HG03064 (cell line): ENCODE data around the gene MTCL1.

Experiments used
- ATAC-seq: cut with Tn5 transposase; IDR thresholded peaks from one replicate; pipeline ENCODE4 v1.9.1; 2021; ENCODE audit warnings: low read depth; ENCODE audit not compliant: unreplicated experiment

MTCL1 gene

DNA sequence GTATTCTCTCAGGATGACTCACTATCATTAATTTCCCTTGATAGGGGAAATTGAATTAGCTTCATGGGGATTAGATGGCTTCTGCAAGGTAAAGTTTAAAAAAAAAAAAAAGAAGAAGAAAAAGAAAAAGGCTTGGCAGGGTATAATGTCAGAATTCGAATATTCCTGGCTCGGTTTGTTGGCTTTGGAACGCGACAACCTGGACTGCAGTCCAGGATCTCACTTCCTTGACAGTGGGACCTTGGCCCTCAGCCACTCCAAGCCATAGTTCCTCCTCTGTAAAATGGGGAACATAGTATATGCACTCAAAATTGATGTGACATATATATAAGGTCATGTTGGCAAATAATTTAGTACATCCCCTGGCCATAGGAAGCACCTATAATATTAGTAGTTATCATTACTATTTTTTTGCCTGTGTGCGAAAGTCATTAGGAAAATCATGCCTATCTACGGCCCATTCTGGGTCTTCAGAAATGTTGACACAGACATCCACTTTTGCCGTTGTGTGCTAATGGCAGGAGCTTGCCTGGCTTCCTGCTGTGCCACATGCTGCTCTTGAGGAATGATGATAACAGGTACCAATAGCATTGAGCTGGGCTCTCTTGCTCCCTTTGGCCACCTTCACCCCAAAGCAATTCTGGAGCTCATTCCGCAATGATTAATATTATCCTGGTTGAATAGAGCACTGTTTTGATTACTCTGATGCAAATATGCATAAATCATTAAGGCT is 97.9 kb downstream of the MTCL1 start:
- ATAC-seq = no peak

DNA sequence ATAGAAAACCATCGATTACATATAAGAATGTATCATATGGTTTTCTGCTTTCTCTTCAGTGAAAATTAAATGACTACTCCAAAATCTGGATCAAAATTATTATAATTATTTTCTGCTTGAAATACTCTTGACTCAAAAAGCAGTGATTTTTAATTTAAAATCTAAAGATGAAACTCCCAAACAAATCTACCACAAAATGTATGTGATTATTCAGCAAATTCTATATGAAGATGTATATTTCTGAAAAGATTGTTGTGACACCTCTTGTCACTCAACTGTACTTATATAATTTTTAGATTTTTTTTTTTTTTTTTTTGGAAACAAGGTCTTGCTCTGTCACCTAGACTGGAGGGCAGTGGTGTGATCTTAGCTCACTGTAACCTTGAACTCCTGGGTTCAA is 98.6 kb downstream of the MTCL1 start:
- ATAC-seq = no peak

DNA sequence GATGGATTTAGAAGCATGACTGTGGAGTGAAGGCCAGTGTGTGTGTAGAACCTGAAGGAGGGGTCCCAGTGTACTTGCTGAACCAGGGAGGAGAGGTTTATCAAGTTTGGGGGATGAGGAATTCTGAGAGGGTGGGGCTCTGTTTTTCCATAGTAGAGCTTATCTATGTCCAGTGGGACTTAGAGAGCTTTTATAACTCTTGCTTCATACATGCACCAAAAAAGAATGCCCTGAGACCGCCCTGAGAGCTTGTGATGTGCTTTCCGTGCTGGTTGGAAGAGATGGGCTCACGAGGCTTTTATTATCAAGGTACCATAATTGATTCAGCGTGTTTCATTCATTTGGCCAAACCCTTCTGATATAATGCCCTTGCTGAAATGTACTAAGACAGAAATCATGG is 100.2 kb downstream of the MTCL1 start:
- ATAC-seq = no peak

DNA sequence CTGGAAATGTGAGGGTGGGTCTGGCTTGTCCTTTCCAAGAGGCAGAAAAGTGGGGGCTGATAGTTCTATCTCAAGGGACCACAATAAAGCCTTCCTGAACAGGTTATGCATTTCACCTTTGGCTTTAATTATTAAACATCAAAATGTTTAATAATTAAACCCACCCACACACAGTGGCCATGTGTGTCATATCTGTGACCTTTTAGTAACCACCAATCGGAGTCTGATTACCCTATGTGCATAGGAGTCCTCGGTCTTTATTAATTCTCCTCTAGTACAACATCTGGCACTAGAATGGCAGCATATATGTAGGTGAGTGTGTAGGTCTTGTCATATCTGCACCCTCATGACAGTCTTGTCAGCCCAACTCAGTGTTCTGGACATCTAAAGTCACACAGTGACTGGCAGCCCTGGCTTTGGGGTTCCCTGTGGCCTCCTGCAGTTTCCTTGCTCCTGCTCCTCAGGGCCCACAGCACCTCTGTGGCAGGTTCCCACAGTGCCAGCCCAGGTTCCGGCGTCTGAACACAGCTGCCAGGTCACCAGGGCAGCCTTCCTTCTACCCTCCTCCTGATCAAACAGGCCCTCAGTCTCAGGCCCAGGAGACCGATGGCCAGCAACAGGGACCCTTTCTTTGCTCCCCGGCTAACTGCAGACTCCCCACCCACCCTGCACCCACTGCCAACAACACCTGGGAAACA is 100.9 kb downstream of the MTCL1 start:
- ATAC-seq = no peak

DNA sequence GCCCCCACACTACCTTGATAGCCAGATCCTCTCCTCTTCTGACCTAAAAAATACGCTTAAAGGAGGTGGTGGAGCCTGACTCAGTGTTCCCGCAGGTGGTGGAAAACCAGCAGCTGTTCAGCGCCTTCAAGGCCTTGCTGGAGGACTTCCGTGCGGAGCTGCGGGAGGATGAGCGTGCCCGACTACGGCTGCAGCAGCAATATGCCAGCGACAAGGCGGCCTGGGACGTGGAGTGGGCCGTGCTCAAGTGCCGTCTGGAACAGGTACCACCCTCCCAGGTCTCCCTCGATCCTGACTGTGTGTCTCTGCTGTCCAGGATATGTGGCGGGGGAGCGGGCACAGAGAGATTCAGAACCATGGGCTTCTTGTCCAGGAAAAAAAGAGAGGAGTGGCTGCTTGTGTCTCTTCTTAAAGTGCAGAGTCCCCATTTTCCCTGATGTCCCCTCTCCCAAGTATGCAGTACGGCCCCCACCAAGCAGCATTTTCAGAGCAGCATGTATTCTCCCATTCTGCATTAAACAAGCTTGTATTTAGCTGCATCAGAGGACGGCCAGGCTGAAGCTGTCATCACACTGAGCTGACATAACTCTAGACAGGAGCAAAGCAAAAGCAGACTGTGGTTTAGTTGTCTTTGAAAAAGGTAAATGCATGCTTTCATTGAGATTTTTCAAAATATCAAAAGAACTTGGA is 101.6 kb downstream of the MTCL1 start:
- no peak for ATAC-seq

DNA sequence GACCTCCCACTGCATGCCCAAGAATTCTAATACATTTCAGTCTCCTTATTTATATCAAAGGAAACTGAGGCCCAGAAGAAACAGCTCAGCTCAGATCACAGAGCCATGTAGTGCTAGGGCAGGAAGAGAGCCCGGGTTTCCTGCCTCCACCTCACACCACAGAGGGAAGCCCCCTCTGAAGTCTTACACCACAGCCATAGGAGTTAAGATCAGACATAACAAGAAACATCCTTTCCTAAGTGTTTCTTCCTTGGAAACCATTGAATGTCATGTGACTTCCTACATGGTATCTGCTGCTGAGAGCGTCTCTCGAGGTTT is 102.1 kb downstream of the MTCL1 start:
- no peak for ATAC-seq

DNA sequence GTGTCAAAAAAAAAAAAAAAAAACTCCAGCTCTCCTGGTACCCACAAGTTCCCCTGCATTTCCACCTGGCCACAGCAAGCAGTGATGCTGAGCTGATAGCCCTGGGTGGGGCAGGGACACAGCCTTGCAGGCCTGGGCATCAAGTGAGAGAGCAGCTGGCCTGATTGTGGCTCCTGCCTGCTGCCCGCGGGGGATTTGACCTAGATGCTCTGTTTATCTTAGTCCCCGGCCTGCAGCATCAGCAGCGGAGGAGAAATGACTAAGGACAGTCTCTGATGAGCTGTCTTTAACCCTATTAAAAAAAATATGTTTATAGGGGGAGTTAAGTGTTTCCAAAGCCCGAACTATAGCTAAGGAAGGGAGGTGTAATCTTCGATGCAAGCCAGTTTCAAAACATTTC is 102.6 kb downstream of the MTCL1 start:
- ATAC-seq = no peak

DNA sequence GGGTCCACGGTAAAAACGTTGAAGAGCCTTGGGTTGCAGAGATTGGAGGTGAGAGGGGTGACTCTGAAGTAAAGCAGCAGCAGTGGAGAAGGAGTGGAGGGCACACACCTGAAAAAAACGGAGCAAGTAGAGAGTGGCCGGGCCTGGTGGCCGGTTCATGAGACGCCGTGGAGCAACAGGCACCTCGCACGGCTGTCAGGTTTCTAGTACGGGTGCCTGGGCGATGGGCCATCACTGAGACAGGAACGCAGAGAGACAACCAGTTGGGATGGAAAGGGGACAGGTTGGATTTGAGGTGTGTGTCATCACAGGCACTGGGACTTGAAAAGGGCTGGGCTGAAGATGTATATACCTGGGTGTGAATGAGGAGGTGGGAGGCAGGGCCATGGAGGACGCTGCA is 104.2 kb downstream of the MTCL1 start:
- no peak for ATAC-seq

DNA sequence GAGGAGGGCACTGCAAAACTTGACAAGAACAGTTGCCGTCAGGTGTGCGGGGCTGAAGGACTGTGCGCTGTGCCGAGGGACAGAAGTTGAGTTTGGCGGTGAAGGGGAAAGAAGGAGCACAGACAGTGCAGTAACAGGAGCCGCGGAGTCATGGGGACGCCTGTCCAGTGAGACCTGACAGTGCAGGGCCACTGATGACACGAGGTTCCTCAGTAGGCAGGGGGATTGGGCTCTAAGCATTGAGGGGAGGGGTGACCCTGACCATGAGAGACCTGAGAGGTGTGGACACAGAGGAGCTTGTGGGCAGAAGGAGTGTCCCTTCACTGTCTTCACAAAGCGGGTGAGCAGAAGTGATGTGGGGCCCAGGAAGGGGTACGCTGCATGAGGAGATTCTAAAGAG is 104.8 kb downstream of the MTCL1 start:
- no peak for ATAC-seq

DNA sequence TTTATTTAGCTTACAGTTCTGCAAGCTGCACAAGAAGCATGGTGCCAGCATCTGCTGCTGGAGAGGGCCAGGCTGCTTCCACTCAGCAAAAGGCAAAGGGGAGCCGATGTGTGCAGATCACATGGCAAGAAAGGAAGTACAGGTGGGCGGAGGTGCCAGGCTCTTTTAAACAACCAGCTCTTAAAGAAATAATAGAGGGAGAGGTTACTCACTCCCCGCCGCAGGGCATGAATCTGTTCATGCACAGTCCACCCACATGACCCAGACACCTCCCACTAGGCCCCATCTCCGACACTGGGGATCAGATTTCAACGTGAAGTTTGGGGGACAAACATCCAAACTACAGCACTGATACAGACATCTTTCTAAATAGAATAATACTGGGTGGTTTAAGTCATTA is 105.8 kb downstream of the MTCL1 start:
- ATAC-seq = no peak

DNA sequence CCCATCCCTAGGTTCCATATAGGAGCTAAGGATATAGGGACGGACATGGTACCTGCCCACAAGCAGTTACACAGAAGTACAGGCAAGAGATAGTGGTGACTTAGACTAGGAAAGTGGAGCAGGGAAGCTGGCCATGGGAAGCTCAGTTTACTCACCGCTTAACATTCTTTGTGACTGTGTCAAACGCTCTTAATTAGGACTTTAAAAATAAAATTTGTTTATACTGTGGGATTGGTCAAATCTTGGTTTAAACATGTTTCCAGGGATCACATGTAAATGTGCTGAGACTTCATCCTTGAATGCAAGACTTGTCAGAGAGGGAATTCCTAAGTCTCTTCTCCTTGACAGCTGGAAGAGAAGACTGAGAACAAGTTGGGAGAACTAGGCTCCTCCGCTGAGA is 107.3 kb downstream of the MTCL1 start:
- ATAC-seq = no peak

DNA sequence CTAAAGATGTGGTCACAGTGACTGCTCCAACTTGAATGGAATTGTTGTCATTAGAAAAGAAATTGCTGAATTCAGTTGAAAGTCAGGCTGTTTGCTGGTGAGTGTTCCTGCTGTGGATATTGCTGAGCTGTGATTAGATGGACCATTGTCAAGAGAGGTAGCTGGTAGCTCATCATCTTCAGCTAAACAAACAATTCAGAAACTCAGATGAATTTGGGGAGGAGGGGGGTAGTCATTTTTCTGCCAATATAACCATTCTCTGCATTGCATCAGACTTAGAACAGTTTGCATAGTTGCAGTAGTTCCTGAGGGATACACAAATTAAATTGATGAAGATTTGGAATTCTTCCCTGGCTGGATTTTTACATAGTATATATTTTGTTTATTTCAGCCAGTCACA is 108.3 kb downstream of the MTCL1 start:
- no peak for ATAC-seq

DNA sequence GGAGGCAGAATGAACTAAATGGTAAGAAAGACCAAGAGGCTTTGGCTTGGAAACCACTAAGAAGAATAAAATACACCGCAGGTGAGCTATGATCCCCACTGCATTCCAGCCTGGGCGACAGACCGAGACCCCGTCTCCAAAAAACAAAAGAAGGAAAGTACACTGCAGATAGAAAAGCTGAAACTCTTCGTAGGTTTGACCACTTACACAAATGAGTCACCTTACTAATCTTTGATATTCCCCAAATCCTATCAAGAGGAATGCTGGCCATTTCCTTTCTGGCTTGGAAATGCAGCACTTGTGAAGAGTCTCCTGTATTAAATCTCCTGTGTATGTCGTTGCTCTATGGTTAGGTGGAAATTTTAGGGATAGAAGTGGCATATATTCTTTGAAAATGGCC is 108.8 kb downstream of the MTCL1 start:
- ATAC-seq = no peak

DNA sequence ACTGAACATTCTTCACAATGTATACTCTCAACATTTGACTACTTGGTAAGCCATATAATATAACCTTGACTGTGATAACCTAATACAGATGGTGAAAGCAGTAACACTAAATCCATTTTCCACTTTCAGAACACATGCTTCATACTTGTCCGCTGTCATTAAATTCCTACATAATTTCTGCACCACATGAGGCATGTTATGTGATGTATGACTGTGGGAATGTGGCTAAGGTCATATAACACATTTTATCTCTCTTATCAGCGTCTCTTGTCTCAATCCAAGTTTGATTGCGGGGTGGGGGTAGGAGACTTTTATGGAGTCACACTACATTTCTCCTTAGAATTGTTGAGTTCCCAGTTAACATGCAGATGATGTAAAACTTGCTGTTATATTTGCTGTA is 110.9 kb downstream of the MTCL1 start:
- ATAC-seq = no peak

DNA sequence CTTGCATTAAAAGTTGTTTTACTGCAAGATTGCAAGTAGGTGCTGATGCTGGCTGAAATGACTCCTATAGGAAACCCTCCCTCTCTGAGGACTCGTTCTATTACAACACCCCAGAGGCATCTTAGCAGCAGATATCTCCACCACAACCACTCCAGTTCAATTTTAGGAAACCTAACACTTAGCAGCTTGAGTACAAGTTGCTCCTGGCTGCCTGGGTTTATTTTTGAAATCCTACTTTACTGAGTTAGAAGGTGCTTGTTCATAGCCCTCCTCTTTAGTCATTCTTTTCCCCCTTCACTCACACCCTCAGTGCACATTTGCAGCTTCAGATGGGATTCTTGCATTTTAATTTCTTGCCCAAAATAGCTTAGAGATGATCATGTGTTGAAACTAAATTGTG is 111.5 kb downstream of the MTCL1 start:
- no peak for ATAC-seq

DNA sequence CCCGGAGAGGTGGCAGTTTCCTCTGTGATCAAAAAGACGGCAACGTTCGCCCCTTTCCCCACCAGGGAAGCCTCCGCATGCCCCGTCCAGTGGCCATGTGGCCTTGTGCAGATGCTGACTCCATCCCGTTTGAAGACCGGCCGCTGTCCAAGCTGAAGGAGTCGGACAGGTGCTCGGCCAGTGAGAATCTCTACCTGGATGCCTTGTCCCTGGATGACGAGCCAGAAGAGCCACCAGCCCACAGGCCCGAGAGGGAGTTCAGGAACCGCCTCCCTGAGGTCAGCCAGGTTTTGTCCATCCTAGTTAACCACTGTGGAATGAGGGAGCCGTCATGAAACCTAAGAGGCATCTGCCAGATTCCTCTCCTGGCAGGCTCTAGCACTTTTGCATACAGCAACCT is 113.6 kb downstream of the MTCL1 start:
- ATAC-seq = no peak

DNA sequence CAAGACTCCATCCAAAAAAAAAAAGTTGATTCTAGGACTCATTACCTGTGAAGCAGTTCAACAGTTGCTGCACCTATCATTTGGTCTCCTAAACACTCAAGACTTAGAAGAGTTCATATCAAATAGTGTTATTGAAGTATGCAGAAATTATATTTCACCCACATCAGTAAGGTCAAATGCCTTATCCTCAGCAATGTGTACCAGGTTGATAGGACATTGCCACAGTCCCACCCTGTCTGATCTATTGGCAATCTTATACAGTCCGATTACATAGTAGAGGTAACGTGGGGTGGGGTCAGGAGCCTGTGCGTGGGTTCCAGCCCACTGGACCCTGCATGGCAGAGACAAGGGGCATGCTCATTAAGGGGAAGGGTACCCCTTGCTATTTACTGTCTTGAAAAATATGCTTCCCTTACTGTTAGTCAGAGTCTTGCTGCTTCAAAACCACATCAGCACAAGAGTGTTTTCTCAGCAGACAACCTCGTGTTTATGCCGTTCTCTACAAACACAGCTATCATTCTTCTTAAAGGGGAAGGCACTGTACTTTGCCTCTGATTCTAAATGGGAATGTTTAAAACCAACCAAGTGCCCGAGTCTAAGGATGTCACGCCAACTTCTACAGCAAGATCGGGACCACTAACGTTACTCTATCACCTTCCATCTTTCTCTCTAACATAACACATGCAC is 115.2 kb downstream of the MTCL1 start:
- ATAC-seq = no peak

DNA sequence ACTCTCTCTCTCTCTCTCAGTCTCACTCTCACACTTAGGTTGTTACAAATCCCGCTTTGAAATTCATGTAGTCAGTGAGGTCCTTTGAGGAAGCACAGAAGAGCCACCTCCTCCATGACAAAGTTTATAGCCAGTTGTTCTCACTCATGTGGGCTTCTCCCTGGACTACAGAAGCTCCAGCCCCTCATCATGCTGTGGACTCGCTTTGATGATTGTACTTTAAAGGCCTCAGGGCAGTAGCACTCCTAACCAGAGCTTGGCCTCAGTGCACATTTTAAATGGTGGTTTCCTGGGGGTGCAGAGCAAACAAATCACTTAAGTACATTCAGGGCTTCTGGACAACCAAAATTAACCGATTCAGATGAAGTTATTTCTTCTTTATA is 115.7 kb downstream of the MTCL1 start:
- no peak for ATAC-seq

DNA sequence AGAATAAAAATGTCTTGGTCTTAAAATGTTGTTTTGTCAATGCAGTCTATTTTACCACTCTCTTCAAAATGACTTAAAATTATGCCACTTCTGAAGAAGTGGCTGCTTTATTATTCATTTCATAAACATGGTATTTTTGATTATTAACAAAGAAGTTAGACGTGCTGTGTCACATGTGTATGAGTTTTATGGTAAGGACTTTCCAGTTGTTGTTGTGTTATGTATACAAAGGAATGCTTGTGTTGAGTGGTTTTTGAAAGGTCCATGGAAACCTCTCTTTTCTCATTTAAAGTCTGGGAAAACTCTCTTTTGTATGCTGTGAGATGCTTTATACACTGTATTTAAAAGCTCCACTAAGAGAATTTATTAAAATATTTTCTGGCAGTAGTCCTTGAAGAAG is 116.2 kb downstream of the MTCL1 start:
- no peak for ATAC-seq

DNA sequence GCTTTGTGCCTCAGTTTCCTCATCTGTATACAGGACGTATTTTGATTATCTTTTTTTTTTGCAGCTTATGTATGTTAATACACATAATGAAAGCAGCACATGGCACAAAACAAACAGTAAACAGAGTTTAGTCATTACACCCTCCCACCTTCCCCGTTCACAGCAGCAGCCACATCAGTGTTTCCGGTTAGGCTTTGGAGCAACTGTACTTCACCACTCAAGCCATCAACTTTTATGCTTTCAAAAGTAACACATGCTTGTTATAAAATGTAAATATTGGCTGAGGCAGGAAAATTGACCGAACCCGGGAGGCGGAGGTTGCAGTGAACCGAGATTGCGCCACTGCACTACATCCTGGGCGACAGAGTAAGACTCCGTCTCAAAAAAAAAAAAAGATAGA is 117.3 kb downstream of the MTCL1 start:
- no peak for ATAC-seq

DNA sequence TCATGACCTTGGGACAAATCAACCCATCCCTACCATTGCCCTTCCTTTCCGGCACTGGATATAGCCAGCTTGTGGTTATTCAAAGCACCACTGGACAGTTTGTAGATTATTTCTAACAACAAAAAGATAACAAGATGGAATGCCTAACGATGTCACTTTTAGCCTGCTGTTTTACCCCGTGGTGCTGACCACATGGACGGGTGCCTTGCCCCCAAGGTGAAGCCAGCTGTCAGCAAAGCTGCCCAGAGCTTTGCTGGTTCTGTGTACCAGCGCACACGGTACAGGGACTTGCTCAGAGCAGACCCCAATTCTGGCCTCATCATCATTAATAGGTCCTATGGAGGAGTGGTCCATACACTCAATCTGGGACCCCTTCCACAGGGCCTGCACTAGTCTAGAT is 118.2 kb downstream of the MTCL1 start:
- ATAC-seq = no peak

DNA sequence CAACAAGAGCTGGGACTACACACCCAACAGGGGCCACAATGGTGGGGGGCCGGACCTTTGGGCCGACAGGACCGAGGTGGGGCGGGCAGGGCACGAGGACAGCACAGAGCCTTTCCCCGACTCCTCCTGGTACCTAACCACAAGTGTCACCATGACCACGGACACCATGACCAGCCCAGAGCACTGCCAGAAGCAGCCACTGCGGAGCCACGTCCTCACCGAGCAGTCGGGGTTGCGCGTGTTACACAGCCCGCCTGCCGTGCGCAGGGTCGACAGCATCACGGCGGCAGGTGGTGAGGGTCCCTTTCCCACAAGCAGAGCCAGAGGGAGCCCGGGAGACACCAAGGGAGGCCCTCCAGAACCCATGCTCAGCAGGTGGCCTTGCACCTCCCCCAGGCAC is 119.5 kb downstream of the MTCL1 start:
- ATAC-seq = no peak
